Activated naive CD8-positive, alpha-beta T cell treated with anti-CD3 and anti-CD28 coated beads, Interleukin-2, amount 50 U/mL, for 24 hours (primary cell): ENCODE data around the gene RAC3.

ENCODE experiments used
- ATAC-seq: fragments of 150-1000 bp; cut with Tn5 transposase; one replicate; pipeline ENCODE4 v1.10.0; 2021
- DNase-seq: peaks from one replicate; pipeline ENCODE4 v3.0.0; 2021
- H3K27ac Mint-ChIP-seq: one replicate; pipeline ENCODE4 v1.8.0; 2021; ENCODE audit warnings: mild to moderate bottlenecking, mixed read lengths
- H3K27me3 Mint-ChIP-seq: one replicate; pipeline ENCODE4 v1.8.0; 2021; ENCODE audit warnings: mixed read lengths
- H3K36me3 Mint-ChIP-seq: one replicate; pipeline ENCODE4 v1.8.0; 2021; ENCODE audit warnings: low read depth, mixed read lengths
- H3K4me1 Mint-ChIP-seq: one replicate; pipeline ENCODE4 v1.8.0; 2021; ENCODE audit warnings: mixed read lengths
- H3K4me3 Mint-ChIP-seq: one replicate; pipeline ENCODE4 v1.8.0; 2021; ENCODE audit warnings: mild to moderate bottlenecking, moderate library complexity, mixed read lengths
- H3K9me3 Mint-ChIP-seq: one replicate; pipeline ENCODE4 v1.8.0; 2021; ENCODE audit warnings: mixed read lengths

RAC3 gene

GRCh38 chr17:81995463-81996231, 35.8 kb upstream of the RAC3 start:
- ATAC-seq (no peak), DNase-seq (no peak)
- H3K36me3 Mint-ChIP-seq: no peaks in the 10 kb centered on the region
- no peaks in the 10 kb centered on the region for H3K4me1 Mint-ChIP-seq
- H3K4me3 Mint-ChIP-seq: no peak overlapping the region
- H3K27ac Mint-ChIP-seq: no peak overlapping the region
- H3K27me3 Mint-ChIP-seq: no peaks in the 10 kb centered on the region
- H3K9me3 Mint-ChIP-seq: no peaks in the 10 kb centered on the region

- Mint-ChIP-seq H3K36me3 (no peaks in the 10 kb centered on the region), H3K9me3 (no peaks in the 10 kb centered on the region)
- ATAC-seq: no peak
Observed at GRCh38 chr17:81996232-81996756, 35.2 kb upstream of the RAC3 start.

GRCh38 chr17:81996757-81997441, 34.6 kb upstream of the RAC3 start:
- H3K9me3 Mint-ChIP-seq: no peaks in the 10 kb centered on the region
- no peaks in the 10 kb centered on the region for H3K4me1 Mint-ChIP-seq
- H3K27ac Mint-ChIP-seq: no peak overlapping the region
- H3K36me3 Mint-ChIP-seq: no peaks in the 10 kb centered on the region
- no peak for ATAC-seq
- DNase-seq: no peak
- no peak overlapping the region for H3K4me3 Mint-ChIP-seq
- no peaks in the 10 kb centered on the region for H3K27me3 Mint-ChIP-seq

More at GRCh38 chr17:81996232-81996756, 35.2 kb upstream of the RAC3 start:
- no peak for DNase-seq
- H3K27ac Mint-ChIP-seq: no peak overlapping the region
- H3K27me3 Mint-ChIP-seq: no peaks in the 10 kb centered on the region
- H3K4me1 Mint-ChIP-seq: no peaks in the 10 kb centered on the region
- no peak overlapping the region for H3K4me3 Mint-ChIP-seq

- H3K36me3 Mint-ChIP-seq: no peaks in the 10 kb centered on the region
- no peaks in the 10 kb centered on the region for H3K9me3 Mint-ChIP-seq
- H3K27ac Mint-ChIP-seq: no peak overlapping the region
- ATAC-seq (no peak), DNase-seq (no peak)
- H3K27me3 Mint-ChIP-seq: no peaks in the 10 kb centered on the region
- no peak overlapping the region for H3K4me3 Mint-ChIP-seq
- peaks cover 2% of the 10 kb centered on the region for H3K4me1 Mint-ChIP-seq
Observed at GRCh38 chr17:81998212-81998611, 33.3 kb upstream of the RAC3 start.

- Mint-ChIP-seq H3K4me1 (peaks cover 9% of the 10 kb centered on the region), H3K4me3 (no peak overlapping the region), H3K9me3 (no peaks in the 10 kb centered on the region), H3K27me3 (no peaks in the 10 kb centered on the region), H3K27ac (no peak overlapping the region), H3K36me3 (no peaks in the 10 kb centered on the region)
- ATAC-seq (no peak), DNase-seq (no peak)
Observed at GRCh38 chr17:81998691-81999438, 32.6 kb upstream of the RAC3 start.

GRCh38 chr17:81999587-81999975, 31.9 kb upstream of the RAC3 start:
- H3K27me3 Mint-ChIP-seq: no peaks in the 10 kb centered on the region

GRCh38 chr17:81999976-82000802, 31.3 kb upstream of the RAC3 start:
- H3K4me3 Mint-ChIP-seq: no peak overlapping the region
- ATAC-seq (no peak), DNase-seq (no peak)
- H3K27ac Mint-ChIP-seq: no peak overlapping the region
- no peaks in the 10 kb centered on the region for H3K36me3 Mint-ChIP-seq
- peaks cover 10% of the 10 kb centered on the region for H3K4me1 Mint-ChIP-seq
- no peaks in the 10 kb centered on the region for H3K9me3 Mint-ChIP-seq
- H3K27me3 Mint-ChIP-seq: no peaks in the 10 kb centered on the region

More at GRCh38 chr17:81999587-81999975, 31.9 kb upstream of the RAC3 start:
- H3K36me3 Mint-ChIP-seq: no peaks in the 10 kb centered on the region
- H3K4me3 Mint-ChIP-seq: no peak overlapping the region
- peaks cover 10% of the 10 kb centered on the region for H3K4me1 Mint-ChIP-seq
- no peaks in the 10 kb centered on the region for H3K9me3 Mint-ChIP-seq
- no peak for DNase-seq
- ATAC-seq: no peak
- no peak overlapping the region for H3K27ac Mint-ChIP-seq

GRCh38 chr17:82000803-82001570, 30.5 kb upstream of the RAC3 start:
- H3K27me3 Mint-ChIP-seq: no peaks in the 10 kb centered on the region
- no peaks in the 10 kb centered on the region for H3K9me3 Mint-ChIP-seq
- ATAC-seq: no peak
- no peak overlapping the region for H3K27ac Mint-ChIP-seq
- no peak overlapping the region for H3K4me3 Mint-ChIP-seq
- H3K4me1 Mint-ChIP-seq: peaks cover 12% of the 10 kb centered on the region
- H3K36me3 Mint-ChIP-seq: no peaks in the 10 kb centered on the region
- DNase-seq: no peak

- Mint-ChIP-seq H3K27me3 (no peaks in the 10 kb centered on the region), H3K9me3 (no peaks in the 10 kb centered on the region), H3K4me3 (no peak overlapping the region), H3K4me1 (peaks cover 15% of the 10 kb centered on the region), H3K27ac (no peak overlapping the region), H3K36me3 (no peaks in the 10 kb centered on the region)
- DNase-seq: no peak
- ATAC-seq: no peak
Observed at GRCh38 chr17:82001571-82002056, 29.9 kb upstream of the RAC3 start.

- no peaks in the 10 kb centered on the region for H3K9me3 Mint-ChIP-seq
- ATAC-seq (peak; percentile 76), DNase-seq (peak; percentile 46)
- no peak overlapping the region for H3K27ac Mint-ChIP-seq
- no peak overlapping the region for H3K4me3 Mint-ChIP-seq
- no peaks in the 10 kb centered on the region for H3K27me3 Mint-ChIP-seq
- H3K36me3 Mint-ChIP-seq: no peaks in the 10 kb centered on the region
- peaks cover 15% of the 10 kb centered on the region for H3K4me1 Mint-ChIP-seq
Observed at GRCh38 chr17:82003411-82004381, 27.8 kb upstream of the RAC3 start.

GRCh38 chr17:82004517-82005455, 26.7 kb upstream of the RAC3 start:
- Mint-ChIP-seq H3K27me3 (no peaks in the 10 kb centered on the region), H3K4me3 (no peak overlapping the region), H3K4me1 (peaks cover 19% of the 10 kb centered on the region), H3K27ac (no peak overlapping the region), H3K36me3 (no peaks in the 10 kb centered on the region), H3K9me3 (no peaks in the 10 kb centered on the region)
- ATAC-seq: no peak
- no peak for DNase-seq
